Posterior cingulate gyrus (tissue), 11 donors: ENCODE data around the gene MBNL1.

Experiments used
- DNase-seq, 10 donors: peaks; one replicate each; pipeline versions ENCODE4 v3.0.0 to v3.0.0-alpha.2; 2020 to 2021; ENCODE audit warnings: mixed read lengths in 3 of 10
- intact Hi-C: fragments of 100-400 bp; cut with DNase I; formaldehyde crosslinking; loops from one replicate; pipeline ENCODE4 v1.15.1; 2023

Gene MBNL1

DNA sequence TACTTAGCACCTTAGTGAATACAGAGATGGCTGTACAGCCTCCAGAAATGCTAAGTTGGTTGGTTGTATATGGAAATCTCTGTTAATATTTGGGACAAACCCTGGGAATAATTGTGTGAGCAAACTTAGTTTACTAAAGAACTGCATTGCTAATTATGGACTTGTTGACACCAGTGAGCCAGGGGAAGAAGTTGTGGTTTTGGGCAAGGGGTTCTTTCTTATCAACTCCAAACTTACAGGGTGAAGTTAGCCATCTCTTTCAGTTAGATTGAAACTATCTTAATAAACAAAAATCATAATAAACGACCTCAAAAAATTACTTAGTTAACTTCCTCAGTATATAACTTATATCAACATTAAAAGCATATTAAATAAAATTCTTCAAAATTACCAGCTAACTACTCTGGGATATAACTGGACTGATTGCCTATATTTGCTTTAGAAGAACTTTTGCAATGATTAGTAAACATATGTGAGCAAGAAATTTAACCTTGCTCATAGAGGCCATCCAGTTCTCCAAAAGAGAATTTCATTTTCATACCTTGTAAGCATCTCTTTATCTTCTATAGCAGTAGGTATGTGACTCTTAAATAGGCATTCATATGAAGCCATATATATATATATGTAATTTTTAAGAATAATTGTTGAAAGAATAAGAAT lies 24.7 kb downstream of the MBNL1 start:
- no peak for DNase-seq
- intact Hi-C loops = no loop called here

DNA sequence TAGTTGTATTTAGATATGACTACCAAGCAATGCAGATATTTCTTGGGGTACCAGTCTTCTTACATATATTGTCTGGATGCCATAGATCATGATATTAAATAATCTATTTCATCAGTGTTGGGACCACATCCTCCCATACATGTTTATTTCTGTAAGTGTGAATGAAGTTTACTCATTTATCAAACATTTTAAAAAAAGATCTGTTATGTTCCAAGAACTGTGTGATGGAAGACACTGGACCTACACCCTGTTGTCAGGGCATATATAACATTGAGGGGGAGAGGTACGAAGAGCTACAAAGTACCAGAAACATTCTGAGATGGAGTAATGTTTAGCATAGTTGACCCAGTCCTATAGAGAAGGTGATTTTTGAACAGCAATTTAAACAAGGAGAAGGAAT lies 26.6 kb downstream of the MBNL1 start:
- no peak for DNase-seq
- intact Hi-C loops = no loop called here

DNA sequence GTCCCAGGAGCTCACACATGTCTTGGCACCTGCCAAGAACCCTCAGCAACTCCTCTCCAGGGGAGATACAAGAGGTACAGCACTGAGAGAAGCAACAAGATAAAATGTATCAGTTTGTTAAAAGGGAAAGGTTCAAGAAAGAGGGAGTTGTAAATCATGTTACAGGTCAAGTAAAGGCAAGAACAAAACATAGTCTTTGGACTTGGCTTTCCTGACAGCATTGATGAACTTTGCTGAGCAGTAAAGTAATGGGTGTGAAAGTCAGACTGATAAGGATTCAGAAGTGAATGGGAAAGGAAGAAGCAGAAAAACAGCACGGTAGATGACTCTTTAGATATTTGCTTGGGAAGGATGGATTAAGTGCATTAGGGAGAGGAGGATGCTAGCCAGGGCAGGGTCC lies 27.1 kb downstream of the MBNL1 start:
- intact Hi-C loops = no loop called here
- no peak for DNase-seq

DNA sequence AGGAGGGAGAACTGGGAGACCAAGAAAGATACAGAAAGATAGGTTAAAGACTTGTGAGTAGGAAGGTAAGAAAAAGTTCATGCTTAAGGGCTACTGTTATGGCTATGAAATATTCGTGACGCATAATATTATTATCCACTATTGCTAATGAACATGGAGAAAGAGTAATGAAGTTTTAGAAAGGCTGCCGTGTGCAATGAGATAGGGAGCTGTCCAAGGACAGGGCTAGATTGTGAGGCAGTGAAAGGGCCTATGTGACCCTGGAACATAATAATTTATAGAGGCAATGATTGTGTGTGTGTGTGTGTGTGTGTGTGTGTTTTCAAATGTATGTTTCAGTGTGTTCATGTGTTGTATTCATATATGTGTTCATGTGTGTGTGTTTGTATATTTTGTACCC lies 27.7 kb downstream of the MBNL1 start:
- intact Hi-C loops = no loop called here
- no peak for DNase-seq

DNA sequence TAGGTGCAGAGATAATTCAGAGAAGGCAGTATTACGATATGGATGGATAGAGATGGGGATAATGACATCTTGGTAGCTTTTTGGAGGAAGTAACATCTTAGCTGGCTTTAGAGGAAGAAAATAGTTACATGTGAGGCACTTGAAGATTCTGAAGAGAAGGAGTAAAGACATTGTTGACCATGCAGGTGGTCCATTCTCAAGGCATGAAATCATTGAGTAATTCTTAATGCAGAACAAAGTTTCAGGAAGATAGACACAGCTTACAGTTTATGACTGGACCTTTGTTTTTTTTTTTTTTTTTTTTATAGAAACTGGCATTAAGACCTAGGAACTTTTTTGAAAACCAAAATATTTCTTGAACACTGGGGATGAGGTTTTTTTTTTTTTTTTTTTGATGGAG lies 28.2 kb downstream of the MBNL1 start:
- no peak for DNase-seq
- intact Hi-C loops = no loop called here

DNA sequence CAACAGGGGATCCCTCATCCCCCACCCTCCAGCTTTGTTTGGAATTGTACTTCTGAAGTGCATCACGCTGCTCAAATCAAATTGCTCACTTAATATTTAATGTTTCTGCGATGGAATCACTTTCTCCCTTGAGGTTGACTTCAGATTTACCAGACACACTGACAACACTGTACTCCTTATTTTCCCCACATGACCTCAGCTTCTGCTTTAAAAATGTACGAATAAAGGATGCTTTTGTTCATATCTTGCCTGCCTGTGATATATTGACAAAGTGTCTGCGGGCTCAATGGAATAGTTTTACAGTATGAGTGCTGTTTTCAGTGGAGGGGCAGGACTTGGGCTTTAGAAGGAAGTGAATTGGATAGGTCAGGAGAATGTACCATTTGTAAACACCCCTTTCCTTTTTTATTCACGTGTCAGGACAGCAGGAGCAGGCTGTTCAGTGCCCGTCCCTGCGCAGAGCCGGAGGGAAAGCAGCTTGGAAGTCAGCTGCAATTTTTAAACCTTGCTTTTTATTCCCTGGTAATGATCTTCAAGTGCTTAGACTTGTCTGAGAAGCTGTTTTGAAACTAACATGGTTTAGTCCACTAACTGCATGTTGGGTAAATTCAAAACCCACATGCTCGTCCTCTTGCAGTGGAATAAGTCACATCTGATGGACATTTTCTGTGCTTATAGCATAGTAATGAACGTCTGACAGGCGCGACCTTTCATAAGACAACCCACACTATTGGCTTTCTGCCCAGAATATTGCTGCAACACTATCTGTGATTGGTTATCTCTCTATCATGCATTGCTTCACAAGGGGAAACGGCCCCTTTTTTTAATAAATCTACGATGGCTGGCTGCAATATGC lies 29.9 kb downstream of the MBNL1 start:
- intact Hi-C loops = no loop called here
- DNase-seq = peak in 4 of 10 donors; percentile 22 to 85 (median 48)

DNA sequence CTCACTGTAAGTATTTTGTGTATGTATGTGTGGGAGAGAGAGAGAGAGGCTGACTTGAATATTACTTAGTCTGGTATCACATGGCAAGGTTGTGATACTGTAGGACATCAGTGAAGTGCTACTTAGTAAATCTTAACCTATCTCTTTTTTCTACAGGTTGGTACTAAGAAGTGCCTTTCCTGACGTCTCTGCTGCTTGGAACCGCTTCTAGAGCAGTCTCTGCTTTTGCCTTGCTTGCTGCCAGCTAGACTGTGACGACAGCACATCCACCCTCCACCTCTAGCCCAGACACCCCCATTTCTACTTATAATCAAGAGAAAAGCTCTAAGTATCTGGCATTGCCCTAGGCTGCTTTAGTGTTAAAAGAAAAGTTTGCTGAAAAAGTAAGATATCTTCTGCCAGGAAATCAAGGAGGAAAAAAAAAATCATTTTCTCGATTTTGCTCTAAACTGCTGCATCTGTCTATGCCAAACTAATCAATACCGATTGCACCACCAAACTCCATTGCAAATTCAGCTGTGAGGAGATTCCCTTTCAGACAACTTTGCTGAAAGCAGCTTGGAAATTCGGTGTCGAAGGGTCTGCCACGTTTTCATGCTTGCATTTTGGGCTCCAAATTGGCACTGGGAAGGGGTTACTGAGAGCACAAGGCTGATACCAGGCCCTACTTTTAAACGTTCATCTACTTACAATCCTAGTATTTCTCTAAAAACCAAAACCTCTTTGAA lies 30.7 kb downstream of the MBNL1 start:
- DNase-seq = peak in 3 of 10 donors; percentile 17 to 80 (median 79)
- intact Hi-C loops = no loop called here

DNA sequence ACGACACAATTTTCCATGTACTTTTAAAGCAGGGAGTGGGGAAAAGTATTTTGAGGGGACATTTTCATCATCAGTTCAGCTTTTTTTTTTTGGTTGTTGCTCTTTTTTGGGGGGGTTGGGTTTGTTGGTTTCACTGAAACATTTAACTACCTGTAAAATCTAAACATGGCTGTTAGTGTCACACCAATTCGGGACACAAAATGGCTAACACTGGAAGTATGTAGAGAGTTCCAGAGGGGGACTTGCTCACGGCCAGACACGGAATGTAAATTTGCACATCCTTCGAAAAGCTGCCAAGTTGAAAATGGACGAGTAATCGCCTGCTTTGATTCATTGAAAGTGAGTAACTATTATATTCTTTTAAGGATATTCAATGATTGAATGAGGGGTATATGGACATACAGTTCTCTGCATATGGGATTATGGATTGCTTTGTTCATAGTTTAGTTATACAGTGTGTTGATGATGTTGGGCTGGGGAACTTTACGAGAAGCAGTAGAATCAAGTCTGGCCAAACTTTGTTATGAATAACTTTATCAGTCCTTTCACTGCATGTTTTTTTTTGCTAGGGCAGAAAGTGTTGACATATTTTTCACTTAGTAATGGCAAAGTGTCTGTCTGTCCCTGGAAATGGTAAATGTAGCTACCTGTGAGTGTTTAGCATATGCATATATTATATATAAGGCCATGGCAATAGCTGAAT lies 31.5 kb downstream of the MBNL1 start:
- intact Hi-C loops = no loop called here
- DNase-seq = no peak

DNA sequence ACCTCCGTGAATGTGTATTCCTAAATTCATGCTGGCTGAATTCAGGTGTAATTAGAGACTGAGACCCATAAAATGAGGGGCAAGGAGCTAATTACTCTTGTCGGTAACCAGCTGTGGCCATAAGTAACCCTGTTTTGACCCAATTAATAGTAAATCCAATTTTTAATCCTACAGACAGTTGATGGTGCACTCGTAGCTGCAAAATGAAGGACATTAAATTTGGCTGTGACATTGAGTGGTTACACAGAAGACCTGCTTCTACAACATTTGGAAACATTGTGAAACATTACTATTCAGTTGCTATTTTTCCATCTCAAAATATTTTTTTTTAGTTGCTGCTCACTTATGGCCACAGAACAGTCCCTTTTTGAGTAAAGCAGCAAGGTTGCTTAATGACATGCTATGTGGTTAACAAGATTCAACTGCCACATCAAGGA lies 33.0 kb downstream of the MBNL1 start:
- DNase-seq = no peak
- intact Hi-C loops = no loop called here

DNA sequence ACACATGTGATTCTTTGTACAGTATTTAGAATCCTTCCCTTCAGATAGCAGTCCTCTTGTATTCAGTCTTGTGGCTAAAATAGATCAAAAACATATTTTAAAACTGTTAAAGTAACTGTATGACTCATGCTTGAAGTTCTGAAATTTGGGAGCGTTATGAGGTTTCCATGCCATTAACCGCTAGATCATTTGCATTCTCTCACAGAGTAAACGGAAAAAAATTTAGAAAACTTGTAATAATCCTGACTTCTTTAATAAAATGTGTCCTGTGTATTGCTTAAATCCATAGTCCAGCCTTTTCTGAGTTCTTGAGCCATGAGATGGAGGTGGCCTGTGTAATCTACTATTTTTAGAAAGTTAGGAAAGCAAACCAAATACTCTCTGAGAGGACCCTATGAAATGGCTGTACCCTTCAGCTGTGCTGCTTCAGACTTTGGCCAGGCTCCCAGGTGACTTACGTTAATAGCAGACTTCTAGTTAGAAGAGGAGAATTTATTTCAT lies 33.8 kb downstream of the MBNL1 start:
- intact Hi-C loops = no loop called here
- DNase-seq = peak in 1 of 10 donors; percentile 70

DNA sequence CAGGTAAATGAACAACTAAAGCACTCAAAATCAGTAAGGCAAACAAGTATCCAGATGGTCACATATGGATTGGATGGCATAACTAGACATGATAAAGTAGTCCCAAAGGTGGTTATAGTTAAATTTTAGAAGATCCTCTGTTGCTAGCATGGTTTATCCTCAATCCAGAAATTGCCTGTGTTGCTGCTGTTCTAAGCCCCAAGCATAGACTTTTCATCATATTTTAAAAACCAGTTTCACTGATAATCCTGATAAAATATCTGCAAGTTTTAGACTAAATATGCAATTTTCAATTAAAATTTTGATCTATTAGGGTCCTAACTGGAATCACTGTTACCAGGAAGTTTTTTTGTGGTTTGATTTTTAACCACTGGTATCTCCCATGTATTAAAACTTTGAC lies 35.4 kb downstream of the MBNL1 start:
- no peak for DNase-seq
- intact Hi-C loops = no loop called here

DNA sequence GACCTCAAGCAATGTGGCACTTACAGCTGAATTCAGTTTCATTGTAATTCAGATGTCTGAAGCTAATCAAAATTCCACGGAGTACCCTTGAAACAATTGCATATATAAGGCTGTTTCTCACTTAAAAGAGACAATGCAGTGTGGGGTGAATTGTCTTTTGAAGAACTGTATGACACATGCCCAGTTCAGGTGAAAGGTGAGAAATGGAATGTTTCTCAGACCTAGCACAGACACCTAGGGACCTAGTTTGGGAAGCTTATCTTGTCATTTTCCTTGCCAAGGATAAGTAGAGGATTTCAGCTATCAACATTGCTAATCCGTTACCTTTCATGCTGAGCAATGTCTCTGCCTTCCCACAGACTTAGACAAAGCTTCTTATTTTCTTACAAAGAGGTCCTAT lies 36.3 kb downstream of the MBNL1 start:
- no peak for DNase-seq
- intact Hi-C loops = no loop called here

DNA sequence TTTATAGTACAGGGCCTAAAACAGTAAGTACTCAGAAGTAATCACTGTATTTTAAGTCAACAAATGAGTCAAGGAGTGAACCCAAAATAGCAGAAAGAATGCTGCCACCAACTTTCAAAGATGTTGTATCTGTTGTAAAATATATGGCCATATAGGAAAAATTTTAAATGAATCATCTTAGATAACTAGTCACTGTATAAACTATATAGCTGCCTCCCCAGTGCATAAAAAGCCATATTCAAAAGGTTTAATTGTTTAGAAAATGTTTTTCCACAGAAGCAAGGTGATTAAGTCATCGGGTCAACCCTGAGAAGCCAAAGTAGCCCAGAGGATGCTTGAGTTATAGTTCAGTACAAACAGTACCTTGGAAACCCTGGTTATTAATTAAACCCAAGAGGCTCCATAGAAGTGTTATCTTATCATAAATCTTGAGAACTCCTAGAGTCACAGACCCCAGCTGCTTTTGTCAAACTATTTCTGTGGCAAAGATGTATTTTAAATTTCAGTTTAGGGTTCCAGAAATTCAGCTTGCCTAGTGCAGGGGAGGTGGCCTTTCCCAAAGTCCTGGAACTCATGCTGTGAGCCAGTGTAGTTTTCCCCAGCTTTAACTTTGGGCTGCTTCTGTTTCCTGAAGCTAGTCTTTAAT lies 39.2 kb downstream of the MBNL1 start:
- DNase-seq = no peak
- intact Hi-C loops = no loop called here

DNA sequence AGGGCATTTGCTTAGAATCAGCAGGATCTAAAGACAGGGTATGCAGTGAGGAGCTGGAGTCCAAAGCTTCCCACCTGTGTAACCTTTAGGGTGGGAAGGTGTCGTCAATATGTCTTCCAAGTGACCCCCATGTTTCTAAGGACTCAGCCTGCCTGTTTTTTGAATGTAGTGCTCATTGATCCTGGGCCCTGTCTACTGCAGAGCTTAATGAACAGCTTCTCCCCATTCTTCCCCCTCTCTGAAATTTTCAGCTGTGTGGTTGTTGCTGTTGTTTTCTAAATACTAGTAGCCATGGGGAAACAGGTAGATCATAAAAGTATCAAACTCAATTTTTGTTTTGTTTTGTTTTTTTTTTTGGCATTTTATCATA lies 39.7 kb downstream of the MBNL1 start:
- no peak for DNase-seq
- intact Hi-C loops = no loop called here

DNA sequence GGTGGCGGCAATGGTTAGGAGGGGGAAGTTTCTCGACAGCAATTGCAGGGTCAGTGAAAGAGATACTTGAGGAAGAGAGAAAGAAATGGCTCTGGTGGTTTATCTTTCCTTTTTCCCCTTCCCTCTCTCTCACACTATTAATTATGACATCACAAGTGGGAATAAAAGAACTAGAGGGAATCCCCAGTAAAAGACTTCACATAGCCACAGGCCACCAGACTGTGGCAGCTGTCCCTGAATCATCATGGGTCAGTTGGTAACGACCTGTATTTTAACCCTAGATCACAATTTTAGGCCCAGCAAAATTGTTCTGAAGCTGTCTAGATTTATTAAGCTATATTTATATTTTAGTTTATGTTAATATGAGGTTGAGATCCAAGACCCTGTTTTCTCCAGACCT lies 40.3 kb downstream of the MBNL1 start:
- intact Hi-C loops = no loop called here
- DNase-seq = no peak

DNA sequence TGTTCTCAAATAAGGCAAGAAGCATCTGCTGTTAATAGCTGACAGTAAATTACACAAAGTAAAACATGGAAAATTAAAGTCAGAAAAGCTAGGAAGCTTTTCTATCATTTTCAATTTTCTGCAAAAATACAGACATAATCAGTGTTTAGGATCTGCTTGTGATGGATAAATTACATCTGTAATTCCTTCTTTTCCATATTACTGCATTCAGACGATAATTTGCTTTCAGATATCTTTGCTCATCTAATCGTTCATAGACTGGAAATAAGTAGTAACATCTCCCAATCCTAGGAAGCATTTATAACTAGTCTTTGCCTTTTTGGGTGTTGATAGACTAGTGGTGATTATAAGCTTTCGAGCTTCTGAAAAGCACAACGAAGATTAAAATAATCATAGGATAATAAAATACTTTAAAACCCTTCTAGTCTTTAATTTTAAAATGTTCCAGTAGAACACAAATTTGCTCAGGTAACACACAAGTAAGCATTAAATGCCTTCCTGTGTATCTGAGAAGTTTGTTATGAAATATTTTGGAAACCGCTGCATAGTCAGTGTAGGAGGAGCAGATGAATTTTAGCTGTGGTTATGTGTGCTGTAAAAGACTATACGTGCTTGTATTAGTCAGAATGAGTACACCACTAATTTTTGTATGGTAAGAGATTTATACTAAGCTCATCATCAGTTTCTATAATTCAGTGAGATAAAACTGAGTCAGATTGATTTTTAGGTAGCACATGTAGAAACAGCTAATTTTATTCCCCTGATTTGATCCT lies 41.0 kb downstream of the MBNL1 start:
- DNase-seq = no peak
- intact Hi-C loops = loop anchor here (10.0 kb wide), 1 partner anchor 75 kb away; no protein-coding TSS in a partner anchor

DNA sequence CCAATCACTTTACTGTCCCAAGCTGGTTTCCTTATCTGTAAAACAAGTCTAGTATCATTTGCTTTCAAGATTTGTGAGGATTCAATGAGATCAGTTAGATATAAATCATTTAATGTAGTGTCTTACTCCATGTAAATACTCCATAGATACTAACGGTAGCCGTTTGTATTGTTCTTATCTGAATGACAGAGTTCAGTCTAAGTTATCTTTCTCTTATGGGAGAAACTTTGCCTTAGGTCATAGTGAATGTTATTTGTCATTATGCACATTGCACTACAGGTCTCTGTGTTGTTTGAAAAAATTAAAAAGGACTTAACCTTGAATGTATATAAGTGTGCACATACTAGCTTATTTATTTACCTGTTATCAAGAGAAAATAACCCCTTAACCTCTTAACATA lies 44.7 kb downstream of the MBNL1 start:
- no peak for DNase-seq
- intact Hi-C loops = loop anchor here (10.0 kb wide), 1 partner anchor 71 kb away; no protein-coding TSS in a partner anchor

DNA sequence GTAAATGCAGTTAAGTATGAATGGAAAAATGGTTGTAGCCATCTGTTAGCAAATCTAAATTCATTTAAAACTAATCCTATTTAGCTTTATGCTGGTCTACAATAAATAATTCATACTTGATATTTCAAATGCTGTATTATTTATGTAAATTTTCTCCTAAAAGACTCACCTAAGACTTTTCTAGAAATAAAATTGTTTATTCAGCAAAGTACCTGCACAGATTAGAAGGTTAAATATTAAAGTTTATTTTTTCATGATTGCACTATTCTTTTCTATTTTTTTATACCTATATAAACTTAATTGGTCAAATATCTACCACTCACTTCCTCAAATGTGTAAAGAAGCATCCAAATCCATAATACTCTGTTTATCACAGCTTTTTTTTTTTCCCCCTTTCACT lies 45.2 kb downstream of the MBNL1 start:
- intact Hi-C loops = loop anchor here (10.0 kb wide), 1 partner anchor 71 kb away; no protein-coding TSS in a partner anchor
- DNase-seq = no peak

DNA sequence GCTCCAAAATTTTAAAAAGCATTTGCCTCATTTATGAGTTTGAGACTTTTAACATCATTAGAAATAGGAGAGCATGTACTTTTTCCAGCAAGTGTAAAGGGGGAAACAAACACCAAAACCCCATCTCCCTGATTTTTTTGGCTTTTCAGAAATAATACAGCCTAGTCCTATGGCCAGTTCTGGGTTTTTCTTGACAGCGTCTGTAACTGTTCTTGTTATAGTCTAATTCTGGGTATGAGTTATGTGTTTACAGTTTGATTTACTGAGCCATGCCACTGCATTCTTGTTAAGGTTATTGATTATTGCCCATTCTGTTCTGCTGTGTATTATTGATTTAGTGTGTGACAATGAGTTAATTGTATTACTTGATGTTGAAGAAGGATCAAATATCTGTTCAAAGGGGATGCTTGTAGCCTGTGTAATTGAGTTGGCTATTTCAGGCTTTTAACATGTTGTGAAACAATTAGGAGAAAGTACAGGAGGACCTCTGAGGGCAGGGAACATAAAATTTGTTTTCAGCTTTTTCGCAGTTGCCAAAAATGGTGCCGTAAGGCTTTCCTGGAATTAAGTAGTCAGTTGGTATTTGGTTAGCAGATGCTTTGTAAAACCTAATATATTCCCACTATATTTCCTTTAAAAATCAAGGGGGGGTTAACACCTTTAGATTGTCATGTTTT lies 46.1 kb downstream of the MBNL1 start:
- intact Hi-C loops = loop anchor here (10.0 kb wide), 1 partner anchor 70 kb away; no protein-coding TSS in a partner anchor
- no peak for DNase-seq
